SK-N-SH treated with all-trans-retinoic acid at 6 μM for 48 hours (cell line): ENCODE data around the gene RTP5.

Source experiments
- ATAC-seq: fragments of 200-7000 bp; cut with Tn5 transposase; 3 replicates; pipeline ENCODE4 v1.9.1; 2020; ENCODE audit warnings: mild to moderate bottlenecking, moderate library complexity
- ARNTL ChIP-seq: fragments of 450-650 bp; formaldehyde crosslinking; IDR thresholded peaks from 2 replicates; pipeline ENCODE4 v1.5.0; 2020; ENCODE audit warnings: low read depth, mild to moderate bottlenecking, moderate library complexity, borderline replicate concordance
- BACH2 ChIP-seq: fragments of 250-450 bp; sonication (Bioruptor Pico); IDR thresholded peaks from 2 replicates; pipeline ENCODE4 v1.9.0; 2021; ENCODE audit warnings: mild to moderate bottlenecking, borderline replicate concordance
- CSDC2 ChIP-seq: fragments of 250-450 bp; sonication (Bioruptor Pico); IDR thresholded peaks from 2 replicates; pipeline ENCODE4 v1.5.0; 2020; ENCODE audit warnings: mild to moderate bottlenecking, moderate library complexity
- CSRNP3 ChIP-seq: fragments of 250-450 bp; sonication (Bioruptor Pico); IDR thresholded peaks from 2 replicates; pipeline ENCODE4 v1.5.1; 2021; ENCODE audit warnings: mild to moderate bottlenecking, moderate library complexity
- ESRRG ChIP-seq: fragments of 250-450 bp; sonication (Bioruptor Pico); IDR thresholded peaks from 2 replicates; pipeline ENCODE4 v1.6.1; 2021; ENCODE audit warnings: mild to moderate bottlenecking
- GLIS3 ChIP-seq: fragments of 250-450 bp; sonication (Bioruptor Pico); IDR thresholded peaks from 2 replicates; pipeline ENCODE4 v1.5.0; 2020; ENCODE audit warnings: mild to moderate bottlenecking, moderate library complexity
- ISL1 ChIP-seq: fragments of 250-450 bp; sonication (Bioruptor Pico); IDR thresholded peaks from 2 replicates; pipeline ENCODE4 v2.1.2; 2022; ENCODE audit warnings: mild to moderate bottlenecking, moderate library complexity
- OSR1 ChIP-seq: fragments of 250-450 bp; sonication (Bioruptor Pico); IDR thresholded peaks from 2 replicates; pipeline ENCODE4 v1.8.0; 2022; ENCODE audit warnings: moderate library complexity, mild to moderate bottlenecking, inconsistent platforms
- PATZ1 ChIP-seq: fragments of 250-450 bp; sonication (Bioruptor Pico); IDR thresholded peaks from 2 replicates; pipeline ENCODE4 v1.8.0; 2020; ENCODE audit warnings: mild to moderate bottlenecking, moderate library complexity, borderline replicate concordance
- RARB ChIP-seq: fragments of 250-450 bp; sonication (Bioruptor Pico); IDR thresholded peaks from 2 replicates; pipeline ENCODE4 v1.8.0; 2021; ENCODE audit warnings: mild to moderate bottlenecking, moderate library complexity
- SNAI2 ChIP-seq: fragments of 250-450 bp; sonication (Bioruptor Pico); IDR thresholded peaks from 2 replicates; pipeline ENCODE4 v1.5.0; 2020; ENCODE audit warnings: mild to moderate bottlenecking, moderate library complexity
- TOX ChIP-seq: fragments of 250-450 bp; sonication (Bioruptor Pico); IDR thresholded peaks from 2 replicates; pipeline ENCODE4 v1.8.0; 2021; ENCODE audit warnings: mild to moderate bottlenecking, moderate library complexity, borderline replicate concordance
- ZC3H10 ChIP-seq: fragments of 250-450 bp; sonication (Bioruptor Pico); IDR thresholded peaks from 2 replicates; pipeline ENCODE4 v1.5.1; 2021; ENCODE audit warnings: mild to moderate bottlenecking, moderate library complexity
- ZFP30 ChIP-seq: fragments of 450-650 bp; formaldehyde crosslinking; IDR thresholded peaks from 2 replicates; pipeline ENCODE4 v1.5.0; 2022; ENCODE audit warnings: mild to moderate bottlenecking, moderate library complexity
- ZNF565 ChIP-seq: fragments of 450-650 bp; formaldehyde crosslinking; conservative IDR thresholded peaks from 2 replicates; pipeline ENCODE4 v1.5.0; 2020; ENCODE audit warnings: low read depth, mild to moderate bottlenecking, moderate library complexity
- ZNF70 ChIP-seq: fragments of 450-650 bp; formaldehyde crosslinking; IDR thresholded peaks from 2 replicates; pipeline ENCODE4 v1.5.0; 2020; ENCODE audit warnings: mild to moderate bottlenecking, moderate library complexity
- ZNF8 ChIP-seq: fragments of 450-650 bp; formaldehyde crosslinking; IDR thresholded peaks from 2 replicates; pipeline ENCODE4 v1.5.0; 2020; ENCODE audit warnings: mild to moderate bottlenecking, moderate library complexity
- TF ChIP-seq, protein P1 (sequence below): fragments of 250-450 bp; sonication (Bioruptor Pico); IDR thresholded peaks from 2 replicates; pipeline ENCODE4 v1.5.0; 2020; ENCODE audit warnings: mild to moderate bottlenecking, moderate library complexity
- TF ChIP-seq, protein P2 (sequence below): fragments of 250-450 bp; sonication (Bioruptor Pico); IDR thresholded peaks from 2 replicates; pipeline ENCODE4 v1.8.0; 2021; ENCODE audit warnings: low read depth, mild to moderate bottlenecking, moderate library complexity, borderline replicate concordance
- TF ChIP-seq, protein P3 (sequence below): fragments of 250-450 bp; sonication (Bioruptor Pico); IDR thresholded peaks from 2 replicates; pipeline ENCODE4 v1.5.1; 2020; ENCODE audit warnings: low read depth, mild to moderate bottlenecking, moderate library complexity

The RTP5 gene

DNA sequence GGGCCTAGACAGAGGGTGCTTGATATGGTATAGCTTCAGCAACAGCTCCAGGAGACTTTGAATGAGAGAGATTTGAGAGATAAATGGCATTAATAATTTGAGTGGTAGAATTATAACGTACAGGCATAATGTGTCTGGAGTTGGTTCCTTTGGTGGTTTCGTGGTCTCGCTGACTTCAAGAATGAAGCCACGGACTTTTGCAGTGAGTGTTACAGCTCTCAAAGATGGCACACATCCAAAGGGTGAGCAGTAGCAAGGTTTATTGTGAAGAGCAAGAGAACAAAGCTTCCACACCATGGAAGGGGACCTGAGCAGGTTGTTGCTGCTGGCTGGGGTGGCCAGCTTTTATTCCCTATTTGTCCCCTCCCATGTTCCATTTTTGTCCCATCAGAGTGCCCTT is 33.9 kb upstream of the RTP5 start:
- ATAC-seq, result no peak

DNA sequence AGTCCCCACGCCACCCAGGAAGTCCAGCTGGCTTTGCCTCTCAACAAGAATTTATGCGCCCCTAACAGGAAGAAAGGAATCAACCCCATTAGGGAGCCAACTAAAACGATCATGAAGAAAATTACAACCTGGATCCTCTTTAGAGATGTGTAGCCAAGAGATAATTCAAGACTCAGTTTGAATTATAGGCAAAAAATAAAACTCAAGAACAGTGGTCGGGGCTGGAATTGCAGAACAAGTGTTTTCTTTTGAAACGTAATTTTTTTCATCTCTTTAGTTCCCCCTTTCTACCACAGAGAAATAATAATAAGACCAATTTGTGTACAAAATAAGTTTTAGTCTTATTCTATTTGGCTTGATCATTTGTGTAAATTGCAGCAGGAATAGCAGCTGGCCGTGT is 33.2 kb upstream of the RTP5 start:
- TF ChIP-seq ZNF565 (CRISPR knock-in tag), result no peak
- no peak for TF ChIP-seq SNAI2 (CRISPR knock-in tag)
- TF ChIP-seq ZNF70, result no peak
- TF ChIP-seq, protein P1, sequence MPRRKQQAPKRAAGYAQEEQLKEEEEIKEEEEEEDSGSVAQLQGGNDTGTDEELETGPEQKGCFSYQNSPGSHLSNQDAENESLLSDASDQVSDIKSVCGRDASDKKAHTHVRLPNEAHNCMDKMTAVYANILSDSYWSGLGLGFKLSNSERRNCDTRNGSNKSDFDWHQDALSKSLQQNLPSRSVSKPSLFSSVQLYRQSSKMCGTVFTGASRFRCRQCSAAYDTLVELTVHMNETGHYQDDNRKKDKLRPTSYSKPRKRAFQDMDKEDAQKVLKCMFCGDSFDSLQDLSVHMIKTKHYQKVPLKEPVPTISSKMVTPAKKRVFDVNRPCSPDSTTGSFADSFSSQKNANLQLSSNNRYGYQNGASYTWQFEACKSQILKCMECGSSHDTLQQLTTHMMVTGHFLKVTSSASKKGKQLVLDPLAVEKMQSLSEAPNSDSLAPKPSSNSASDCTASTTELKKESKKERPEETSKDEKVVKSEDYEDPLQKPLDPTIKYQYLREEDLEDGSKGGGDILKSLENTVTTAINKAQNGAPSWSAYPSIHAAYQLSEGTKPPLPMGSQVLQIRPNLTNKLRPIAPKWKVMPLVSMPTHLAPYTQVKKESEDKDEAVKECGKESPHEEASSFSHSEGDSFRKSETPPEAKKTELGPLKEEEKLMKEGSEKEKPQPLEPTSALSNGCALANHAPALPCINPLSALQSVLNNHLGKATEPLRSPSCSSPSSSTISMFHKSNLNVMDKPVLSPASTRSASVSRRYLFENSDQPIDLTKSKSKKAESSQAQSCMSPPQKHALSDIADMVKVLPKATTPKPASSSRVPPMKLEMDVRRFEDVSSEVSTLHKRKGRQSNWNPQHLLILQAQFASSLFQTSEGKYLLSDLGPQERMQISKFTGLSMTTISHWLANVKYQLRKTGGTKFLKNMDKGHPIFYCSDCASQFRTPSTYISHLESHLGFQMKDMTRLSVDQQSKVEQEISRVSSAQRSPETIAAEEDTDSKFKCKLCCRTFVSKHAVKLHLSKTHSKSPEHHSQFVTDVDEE (CRISPR knock-in tag), result no peak
- TF ChIP-seq ESRRG, result no peak
- no peak for TF ChIP-seq ZC3H10
- no peak for TF ChIP-seq ISL1
- no peak for ATAC-seq

More for the DNA sequence above, 33.9 kb upstream of the RTP5 start:
- TF ChIP-seq, protein P2, sequence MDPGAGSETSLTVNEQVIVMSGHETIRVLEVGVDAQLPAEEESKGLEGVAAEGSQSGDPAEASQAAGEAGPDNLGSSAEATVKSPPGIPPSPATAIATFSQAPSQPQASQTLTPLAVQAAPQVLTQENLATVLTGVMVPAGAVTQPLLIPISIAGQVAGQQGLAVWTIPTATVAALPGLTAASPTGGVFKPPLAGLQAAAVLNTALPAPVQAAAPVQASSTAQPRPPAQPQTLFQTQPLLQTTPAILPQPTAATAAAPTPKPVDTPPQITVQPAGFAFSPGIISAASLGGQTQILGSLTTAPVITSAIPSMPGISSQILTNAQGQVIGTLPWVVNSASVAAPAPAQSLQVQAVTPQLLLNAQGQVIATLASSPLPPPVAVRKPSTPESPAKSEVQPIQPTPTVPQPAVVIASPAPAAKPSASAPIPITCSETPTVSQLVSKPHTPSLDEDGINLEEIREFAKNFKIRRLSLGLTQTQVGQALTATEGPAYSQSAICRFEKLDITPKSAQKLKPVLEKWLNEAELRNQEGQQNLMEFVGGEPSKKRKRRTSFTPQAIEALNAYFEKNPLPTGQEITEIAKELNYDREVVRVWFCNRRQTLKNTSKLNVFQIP, result no peak
- no peak for TF ChIP-seq PATZ1 (CRISPR knock-in tag)
- TF ChIP-seq ISL1, result no peak
- TF ChIP-seq TOX (CRISPR knock-in tag), result no peak
- TF ChIP-seq, protein P3, sequence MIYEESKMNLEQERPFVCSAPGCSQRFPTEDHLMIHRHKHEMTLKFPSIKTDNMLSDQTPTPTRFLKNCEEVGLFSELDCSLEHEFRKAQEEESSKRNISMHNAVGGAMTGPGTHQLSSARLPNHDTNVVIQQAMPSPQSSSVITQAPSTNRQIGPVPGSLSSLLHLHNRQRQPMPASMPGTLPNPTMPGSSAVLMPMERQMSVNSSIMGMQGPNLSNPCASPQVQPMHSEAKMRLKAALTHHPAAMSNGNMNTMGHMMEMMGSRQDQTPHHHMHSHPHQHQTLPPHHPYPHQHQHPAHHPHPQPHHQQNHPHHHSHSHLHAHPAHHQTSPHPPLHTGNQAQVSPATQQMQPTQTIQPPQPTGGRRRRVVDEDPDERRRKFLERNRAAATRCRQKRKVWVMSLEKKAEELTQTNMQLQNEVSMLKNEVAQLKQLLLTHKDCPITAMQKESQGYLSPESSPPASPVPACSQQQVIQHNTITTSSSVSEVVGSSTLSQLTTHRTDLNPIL (CRISPR knock-in tag), result no peak
- TF ChIP-seq ZNF70, result no peak
- no peak for TF ChIP-seq ZFP30 (CRISPR knock-in tag)
- TF ChIP-seq RARB, result no peak
- no peak for TF ChIP-seq CSDC2
- TF ChIP-seq ARNTL (CRISPR knock-in tag), result no peak

DNA sequence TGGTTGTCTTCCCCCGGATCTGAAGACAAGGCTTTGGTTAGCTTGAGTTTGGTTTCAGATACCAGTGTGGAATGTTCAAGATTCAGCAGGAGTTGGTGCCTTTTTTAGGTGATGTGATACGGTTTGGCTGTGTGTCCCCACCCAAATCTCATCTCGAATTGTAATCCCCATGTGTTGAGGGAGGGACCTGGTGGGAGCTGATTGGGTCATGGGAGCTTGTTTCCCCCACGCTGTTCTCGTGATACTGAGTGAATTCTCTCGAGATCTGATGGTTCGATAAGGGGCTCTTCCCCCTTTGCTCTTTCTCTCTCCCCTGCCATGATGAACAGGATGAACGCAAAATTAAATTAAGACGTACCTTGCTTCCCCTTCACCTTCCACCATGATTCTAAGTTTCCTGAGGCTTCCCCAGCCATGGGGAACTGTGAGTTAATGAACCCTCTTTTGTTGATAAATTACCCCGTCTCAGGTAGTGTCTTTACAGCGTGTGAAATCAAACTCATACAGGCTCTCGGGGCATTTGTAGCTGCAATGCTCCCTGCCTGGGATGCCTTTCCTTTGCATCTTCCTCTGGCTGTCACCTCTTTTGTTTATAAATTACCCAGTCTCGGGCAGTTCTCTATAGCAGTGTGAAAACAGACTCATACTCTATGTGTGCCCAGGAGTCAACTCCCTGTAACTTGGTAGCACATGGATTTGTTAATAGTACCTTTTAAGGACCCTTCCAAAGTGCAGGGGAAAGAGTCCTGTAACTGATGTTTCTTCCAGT is 32.1 kb upstream of the RTP5 start:
- TF ChIP-seq, protein P1 (CRISPR knock-in tag), result no peak
- TF ChIP-seq GLIS3 (CRISPR knock-in tag) (no peak), TOX (CRISPR knock-in tag) (no peak), ZNF565 (CRISPR knock-in tag) (no peak), OSR1 (CRISPR knock-in tag) (no peak), ZNF8 (CRISPR knock-in tag) (no peak), BACH2 (CRISPR knock-in tag) (no peak), CSRNP3 (CRISPR knock-in tag) (no peak), ZFP30 (CRISPR knock-in tag) (no peak), SNAI2 (CRISPR knock-in tag) (no peak), ZNF70 (no peak), RARB (no peak), ARNTL (CRISPR knock-in tag) (no peak), ZC3H10 (no peak), CSDC2 (no peak), ESRRG (no peak)
- TF ChIP-seq, protein P2, result no peak
- TF ChIP-seq, protein P3 (CRISPR knock-in tag), result no peak
- ATAC-seq, result no peak
